CD4-positive, alpha-beta T cell (primary cell): Measurements from ENCODE around the gene DOCK9. TPM values are rescaled to one million over a fixed set of nuclear protein-coding genes. Genes with fewer than 3 reads are reported as not detected.
"Not testable (repeated sequence)": the region's sequence is repeated elsewhere in the genome, so short reads cannot be mapped to it uniquely, and the experiment has no call there.

Experiments used
- ATAC-seq: fragments of 200-7000 bp; cut with Tn5 transposase; one replicate; pipeline ENCODE4 v1.10.0; 2022; ENCODE audit warnings: mild to moderate bottlenecking; ENCODE audit not compliant: poor library complexity
- CTCF ChIA-PET: fragments of 350-600 bp; sonication (Branson Sonifier 250); formaldehyde crosslinking; loops from one replicate; lab custom pipeline; 2021; ENCODE audit warnings: antibody characterized with exemption, inconsistent platforms; lab: Charles Lee
- POLR2A ChIA-PET: fragments of 350-600 bp; sonication (Branson Sonifier 250); formaldehyde crosslinking; loops from one replicate; lab custom pipeline; 2021; ENCODE audit warnings: antibody characterized with exemption, inconsistent platforms; lab: Charles Lee
- DNase-seq, 14 experiments: peaks; one replicate each; pipeline ENCODE4 v3.0.0-alpha.2; 2013 to 2020; ENCODE audit warnings: mixed read lengths in 2 of 14
- H3K27ac ChIP-seq, 2 donors: one replicate each; pipeline versions ENCODE4 v1.5.1 to v1.7.0; 2013; ENCODE audit warnings: low read length in 2 of 2, low read depth in 1 of 2, mild to moderate bottlenecking in 1 of 2
- H3K27me3 ChIP-seq, 2 experiments: 1 replicate in 1 of 2; 2 replicates in 1 of 2; pipeline versions ENCODE4 v1.6.1 to v1.7.0; 2013; ENCODE audit warnings: low read length in 2 of 2, control low read depth in 1 of 2, mild to moderate bottlenecking in 1 of 2, moderate library complexity in 1 of 2; ENCODE audit not compliant: insufficient read depth in 2 of 2, control insufficient read depth in 1 of 2
- H3K36me3 ChIP-seq: one replicate; pipeline ENCODE4 v1.6.1; 2013; ENCODE audit warnings: low read length, control low read depth; ENCODE audit not compliant: insufficient read depth
- H3K4me1 ChIP-seq: one replicate; pipeline ENCODE4 v1.6.1; 2013; ENCODE audit warnings: low read length, control low read depth; ENCODE audit not compliant: insufficient read depth
- H3K4me3 ChIP-seq: one replicate; pipeline ENCODE4 v1.5.1; 2013; ENCODE audit warnings: mild to moderate bottlenecking, low read length, moderate library complexity
- H3K9me3 ChIP-seq, 2 experiments: 1 replicate in 1 of 2; 2 replicates in 1 of 2; pipeline versions ENCODE4 v1.6.1 to v1.7.0; 2013; ENCODE audit warnings: low read length in 2 of 2, mild to moderate bottlenecking in 2 of 2, control low read depth in 1 of 2, moderate library complexity in 1 of 2; ENCODE audit not compliant: control insufficient read depth in 1 of 2, insufficient read depth in 1 of 2
- H3K27ac Mint-ChIP-seq: one replicate; pipeline ENCODE4 v1.8.0; 2020; ENCODE audit warnings: mixed read lengths
- H3K27me3 Mint-ChIP-seq: one replicate; pipeline ENCODE4 v1.8.0; 2021; ENCODE audit warnings: mixed read lengths
- H3K36me3 Mint-ChIP-seq: one replicate; pipeline ENCODE4 v1.8.0; 2021; ENCODE audit warnings: low read depth, mixed read lengths
- H3K4me1 Mint-ChIP-seq: one replicate; pipeline ENCODE4 v1.8.0; 2021; ENCODE audit warnings: low read depth, mixed read lengths
- H3K4me3 Mint-ChIP-seq: one replicate; pipeline ENCODE4 v1.8.0; 2020; ENCODE audit warnings: mild to moderate bottlenecking, mixed read lengths
- H3K9me3 Mint-ChIP-seq: one replicate; pipeline ENCODE4 v1.8.0; 2020; ENCODE audit warnings: mixed read lengths
- CTCF ChIP-seq: fragments of 200-600 bp; IDR thresholded peaks from one replicate; pipeline ENCODE4 v1.8.0; 2022; ENCODE audit warnings: antibody characterized with exemption, mild to moderate bottlenecking
- intact Hi-C, 2 experiments: fragments of 100-400 bp; cut with DNase I in 1 of 2; cut with micrococcal nuclease in 1 of 2; formaldehyde crosslinking; loops; one replicate each; pipeline versions ENCODE4 v1.15.1 to v1.9.0; 2023 to 2025; cut with DNase I, micrococcal nuclease
- total RNA-seq, 174 experiments: library from RNA in 2 of 174; stranded (reverse) in 2 of 174; gene quantifications; one replicate each; pipeline ENCODE4 v1.2.3 and lab custom pipeline; 2021 to 2026

DOCK9 gene
- total RNA-seq, 2 experiments from 2014 or later = 76.3 to 79.3 TPM

DNA sequence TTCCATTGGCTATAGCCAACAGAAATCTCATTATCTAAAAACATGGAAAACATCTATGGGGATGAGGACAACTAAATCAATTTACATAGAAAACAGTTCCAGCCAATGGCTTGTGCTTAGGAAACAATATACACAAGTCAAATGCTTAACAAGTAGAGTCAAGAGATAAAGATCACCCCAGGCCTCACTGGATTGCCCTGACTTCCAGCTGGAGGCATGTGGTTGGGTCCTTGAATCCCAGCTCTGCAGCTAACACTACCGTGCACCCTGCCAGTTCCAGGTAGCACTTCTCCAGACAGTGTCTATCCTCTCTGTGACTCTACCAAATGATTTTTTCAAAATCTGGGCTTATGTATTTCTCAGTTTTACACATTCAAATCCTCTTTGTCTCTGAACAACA is 80.2 kb downstream of the DOCK9 start:
- no peaks in the 10 kb centered on the region for H3K27me3 Mint-ChIP-seq
- H3K36me3 Mint-ChIP-seq = peaks cover 79% of the 10 kb centered on the region
- no peak for TF ChIP-seq CTCF
- peaks cover 81% of the 10 kb centered on the region for H3K36me3 ChIP-seq
- no peak for ATAC-seq
- peak overlapping the region; percentile 12 for H3K27ac Mint-ChIP-seq
- H3K9me3 Mint-ChIP-seq = no peaks in the 10 kb centered on the region
- no peaks in the 10 kb centered on the region for H3K9me3 ChIP-seq
- no peak overlapping the region for H3K27ac ChIP-seq
- no peak for DNase-seq
- H3K4me1 Mint-ChIP-seq = no peaks in the 10 kb centered on the region
- H3K4me1 ChIP-seq = no peaks in the 10 kb centered on the region
- no peak overlapping the region for H3K4me3 ChIP-seq
- H3K4me3 Mint-ChIP-seq = no peak overlapping the region
- no peaks in the 10 kb centered on the region for H3K27me3 ChIP-seq
- intact Hi-C loops = loop anchor here in 1 of 2 experiments (5.0 to 10.0 kb wide), 2 partner anchors 135 to 357 kb away; partner anchors contain the start of gene GPR18
- ChIA-PET POLR2A (no interaction called here), CTCF (no interaction called here)

- DNase-seq (no peak), ATAC-seq (no peak)
- H3K4me1 ChIP-seq = no peaks in the 10 kb centered on the region
- H3K27ac ChIP-seq = no peak overlapping the region
- H3K36me3 ChIP-seq = peaks cover 73% of the 10 kb centered on the region
- Mint-ChIP-seq H3K4me1 (no peaks in the 10 kb centered on the region), H3K27me3 (no peaks in the 10 kb centered on the region), H3K27ac (peak overlapping the region; percentile 12), H3K36me3 (peaks cover 78% of the 10 kb centered on the region), H3K4me3 (no peak overlapping the region), H3K9me3 (no peaks in the 10 kb centered on the region)
- no peaks in the 10 kb centered on the region for H3K9me3 ChIP-seq
- intact Hi-C loops = loop anchor here in 1 of 2 experiments (5.0 to 10.0 kb wide), 2 partner anchors 135 to 358 kb away; partner anchors contain the start of gene GPR18
- ChIA-PET CTCF (no interaction called here), POLR2A (no interaction called here)
- no peak overlapping the region for H3K4me3 ChIP-seq
- no peaks in the 10 kb centered on the region for H3K27me3 ChIP-seq
- TF ChIP-seq CTCF = no peak
Measured at GRCh38 chr13:98896868-98897144, 81.1 kb downstream of the DOCK9 start.

GRCh38 chr13:98896083-98896867 is 81.6 kb downstream of the DOCK9 start:
- ChIA-PET POLR2A (interaction anchor here (0.6 kb wide), 1 partner anchor 99 kb away, joined by 3 read pairs; no protein-coding TSS in a partner anchor), CTCF (interaction anchor here (1.0 kb wide), 1 partner anchor 145 kb away, joined by 3 read pairs; no protein-coding TSS in a partner anchor)
- intact Hi-C loops = loop anchor here in 1 of 2 experiments (5.0 to 10.0 kb wide), 2 partner anchors 136 to 359 kb away; partner anchors contain the start of gene GPR18
- Mint-ChIP-seq H3K36me3 (peaks cover 78% of the 10 kb centered on the region), H3K27ac (no peak overlapping the region), H3K4me3 (no peak overlapping the region), H3K9me3 (no peaks in the 10 kb centered on the region), H3K4me1 (no peaks in the 10 kb centered on the region), H3K27me3 (no peaks in the 10 kb centered on the region)
- H3K36me3 ChIP-seq = peaks cover 69% of the 10 kb centered on the region
- DNase-seq (no peak), ATAC-seq (no peak)
- no peak overlapping the region for H3K27ac ChIP-seq
- no peaks in the 10 kb centered on the region for H3K27me3 ChIP-seq
- TF ChIP-seq CTCF = no peak
- no peaks in the 10 kb centered on the region for H3K4me1 ChIP-seq
- no peaks in the 10 kb centered on the region for H3K9me3 ChIP-seq
- no peak overlapping the region for H3K4me3 ChIP-seq

DNA sequence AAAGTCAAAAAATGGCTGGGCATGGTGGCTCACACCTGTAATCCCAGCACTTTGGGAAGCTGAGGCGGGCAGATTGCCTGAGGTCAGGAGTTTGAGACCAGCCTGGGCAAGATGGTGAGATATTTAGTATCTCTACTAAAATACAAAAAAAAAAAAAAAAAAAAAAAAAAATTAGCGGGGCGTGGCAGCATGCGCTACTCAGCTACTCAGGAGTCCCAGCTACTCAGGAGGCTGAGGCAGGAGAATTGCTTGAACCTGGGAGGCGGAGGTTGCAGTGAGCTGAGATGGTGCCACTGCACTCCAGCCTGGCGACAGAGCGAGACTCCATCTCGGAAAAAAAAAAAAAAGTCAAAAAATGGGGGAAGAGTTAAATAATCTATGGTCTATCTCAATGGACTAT is 83.0 kb downstream of the DOCK9 start:
- H3K9me3 Mint-ChIP-seq, H3K4me3 Mint-ChIP-seq, H3K4me1 Mint-ChIP-seq, CTCF ChIA-PET, POLR2A ChIA-PET, H3K4me1 ChIP-seq, H3K9me3 ChIP-seq, H3K27ac ChIP-seq, H3K27ac Mint-ChIP-seq, H3K27me3 Mint-ChIP-seq, DNase-seq, H3K4me3 ChIP-seq, H3K27me3 ChIP-seq, ATAC-seq: not testable (repeated sequence)
- intact Hi-C loops = loop anchor here in 1 of 2 experiments (5.0 to 10.0 kb wide), 2 partner anchors 137 to 360 kb away; partner anchors contain the start of gene GPR18
- H3K36me3 ChIP-seq = peaks cover 63% of the 10 kb centered on the region
- H3K36me3 Mint-ChIP-seq = peaks cover 76% of the 10 kb centered on the region
